ENCODE results near the gene C11orf16.
"Not testable (repeated sequence)": the region's sequence is repeated elsewhere in the genome, so short reads cannot be mapped to it uniquely, and the experiment has no call there.

- TF ChIP-seq, protein P1, sequence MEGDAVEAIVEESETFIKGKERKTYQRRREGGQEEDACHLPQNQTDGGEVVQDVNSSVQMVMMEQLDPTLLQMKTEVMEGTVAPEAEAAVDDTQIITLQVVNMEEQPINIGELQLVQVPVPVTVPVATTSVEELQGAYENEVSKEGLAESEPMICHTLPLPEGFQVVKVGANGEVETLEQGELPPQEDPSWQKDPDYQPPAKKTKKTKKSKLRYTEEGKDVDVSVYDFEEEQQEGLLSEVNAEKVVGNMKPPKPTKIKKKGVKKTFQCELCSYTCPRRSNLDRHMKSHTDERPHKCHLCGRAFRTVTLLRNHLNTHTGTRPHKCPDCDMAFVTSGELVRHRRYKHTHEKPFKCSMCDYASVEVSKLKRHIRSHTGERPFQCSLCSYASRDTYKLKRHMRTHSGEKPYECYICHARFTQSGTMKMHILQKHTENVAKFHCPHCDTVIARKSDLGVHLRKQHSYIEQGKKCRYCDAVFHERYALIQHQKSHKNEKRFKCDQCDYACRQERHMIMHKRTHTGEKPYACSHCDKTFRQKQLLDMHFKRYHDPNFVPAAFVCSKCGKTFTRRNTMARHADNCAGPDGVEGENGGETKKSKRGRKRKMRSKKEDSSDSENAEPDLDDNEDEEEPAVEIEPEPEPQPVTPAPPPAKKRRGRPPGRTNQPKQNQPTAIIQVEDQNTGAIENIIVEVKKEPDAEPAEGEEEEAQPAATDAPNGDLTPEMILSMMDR (IDR thresholded peaks at IDR 0.05 in 4 of 5, conservative IDR thresholded peaks at IDR 0.05 in 1 of 5): not testable (repeated sequence)
- TF ChIP-seq POLR2A (IDR thresholded peaks at IDR 0.05): not testable (repeated sequence)
Observed at GRCh38 chr11:8891185-8891584, 41.6 kb downstream of the C11orf16 start.
